Endothelial cell of umbilical vein (primary cell): ENCODE results near the gene HOMER1. TPM values are rescaled to one million over a fixed set of nuclear protein-coding genes. Genes with fewer than 3 reads are reported as not detected.

Source experiments
- BruUV-seq: library from RNA; stranded (reverse); fragments of 400-500 nt; replicated peaks from 2 replicates; lab custom pipeline; 2021; lab: Mats Ljungman, UMichigan
- CTCF ChIA-PET: fragments of 300-600, 350-600 bp; sonication (Branson Sonifier 250); formaldehyde crosslinking; loops from one replicate; lab custom pipeline; 2021; ENCODE audit warnings: antibody characterized with exemption, inconsistent platforms; lab: Charles Lee
- POLR2A ChIA-PET: fragments of 300-600, 350-600 bp; sonication (Branson Sonifier 250); formaldehyde crosslinking; loops from one replicate; lab custom pipeline; 2021; ENCODE audit warnings: antibody characterized with exemption, inconsistent platforms; lab: Charles Lee
- DNase-seq: peaks from one replicate; pipeline ENCODE4 v3.0.0-alpha.2; 2011; ENCODE audit warnings: low read depth, low spot score
- FAIRE-seq: peaks from 2 replicates; lab custom pipeline; 2011; peaks lifted over from hg19 to GRCh38; lab: Jason Lieb, UNC
- H2AFZ ChIP-seq: 2 replicates; pipeline ENCODE4 v1.6.0; 2012; ENCODE audit warnings: low read depth, low read length, control low read depth, inconsistent platforms
- H3K27ac ChIP-seq: 2 replicates; pipeline ENCODE4 v1.5.1; 2011; ENCODE audit warnings: low read depth, mild to moderate bottlenecking, control low read depth, low read length, moderate library complexity; ENCODE audit not compliant: insufficient read depth
- H3K27me3 ChIP-seq, 2 experiments: 2 replicates each; pipeline versions ENCODE4 v1.6.0 to v1.6.1; 2011; ENCODE audit warnings: low read length in 2 of 2, mixed read lengths in 1 of 2; ENCODE audit not compliant: control insufficient read depth in 2 of 2, insufficient read depth in 2 of 2
- H3K36me3 ChIP-seq, 2 experiments: 2 replicates in 1 of 2; 3 replicates in 1 of 2; pipeline ENCODE4 v1.5.1; 2011; ENCODE audit warnings: low read length in 2 of 2, mild to moderate bottlenecking in 1 of 2, moderate library complexity in 1 of 2; ENCODE audit not compliant: control insufficient read depth in 2 of 2, insufficient read depth in 2 of 2; ENCODE audit errors: extremely low read depth in 1 of 2
- H3K4me1 ChIP-seq: 3 replicates; pipeline ENCODE4 v1.5.1; 2011; ENCODE audit warnings: mild to moderate bottlenecking, low read length; ENCODE audit not compliant: control insufficient read depth, insufficient read depth; ENCODE audit errors: extremely low read depth
- H3K4me2 ChIP-seq: 2 replicates; pipeline ENCODE4 v1.6.1; 2011; ENCODE audit warnings: low read length, control low read depth, mixed read lengths; ENCODE audit not compliant: insufficient read depth
- H3K4me3 ChIP-seq, 3 experiments: fragments of 200-600 bp in 1 of 3; sonication (generic), shearing (Covaris generic) in 1 of 3; replicated peaks in 1 of 3; 2 replicates each; pipeline ENCODE4 v1.5.1; 2011 to 2016; ENCODE audit warnings: control low read depth in 3 of 3, low read length in 3 of 3, mild to moderate bottlenecking in 2 of 3, inconsistent platforms in 1 of 3, low read depth in 1 of 3, moderate library complexity in 1 of 3; ENCODE audit not compliant: insufficient read depth in 1 of 3
- H3K79me2 ChIP-seq: 2 replicates; pipeline ENCODE4 v1.6.0; 2012; ENCODE audit warnings: low read length, inconsistent platforms; ENCODE audit not compliant: control insufficient read depth, insufficient read depth
- H3K9ac ChIP-seq: replicated peaks from 2 replicates; pipeline ENCODE3; 2011; ENCODE audit warnings: low read length, control low read depth; ENCODE audit not compliant: insufficient read depth; ENCODE audit errors: extremely low read depth
- H3K9me1 ChIP-seq: replicated peaks from 3 replicates; pipeline ENCODE4 v1.6.0; 2011; ENCODE audit warnings: mild to moderate bottlenecking, low read length; ENCODE audit not compliant: control insufficient read depth, insufficient read depth; ENCODE audit errors: extremely low read depth
- H3K9me3 ChIP-seq: replicated peaks from 2 replicates; pipeline ENCODE4 v1.5.1; 2012; ENCODE audit warnings: low read length, inconsistent platforms; ENCODE audit not compliant: control insufficient read depth, insufficient read depth
- H4K20me1 ChIP-seq: replicated peaks from 2 replicates; pipeline ENCODE3; 2011; ENCODE audit warnings: mild to moderate bottlenecking, low read length; ENCODE audit not compliant: control insufficient read depth, insufficient read depth; ENCODE audit errors: extremely low read depth
- EZH2 ChIP-seq: IDR thresholded peaks from 2 replicates; pipeline ENCODE4 v1.6.1; 2012; ENCODE audit warnings: borderline replicate concordance, low read depth, mild to moderate bottlenecking, moderate library complexity, low read length, inconsistent platforms; ENCODE audit not compliant: severe bottlenecking
- FOS ChIP-seq: IDR thresholded peaks from 2 replicates; pipeline ENCODE4 v1.6.1; 2011; ENCODE audit warnings: mild to moderate bottlenecking, low read length, moderate library complexity, borderline replicate concordance; ENCODE audit not compliant: insufficient read depth
- GATA2 ChIP-seq: IDR thresholded peaks from 2 replicates; pipeline ENCODE4 v1.7.0; 2011; ENCODE audit warnings: low read depth, mild to moderate bottlenecking, moderate library complexity, mixed read lengths, low read length; ENCODE audit not compliant: insufficient read length, insufficient read depth
- JUN ChIP-seq: IDR thresholded peaks from 2 replicates; pipeline ENCODE4 v1.6.1; 2011; ENCODE audit warnings: borderline replicate concordance, low read depth; ENCODE audit not compliant: insufficient read length, insufficient read depth
- MYC ChIP-seq: IDR thresholded peaks from one replicate; pipeline ENCODE4 v1.6.1; 2011; ENCODE audit warnings: mild to moderate bottlenecking, low read depth, low read length
- POLR2A ChIP-seq: IDR thresholded peaks from 2 replicates; pipeline ENCODE4 v1.6.1; 2012; ENCODE audit warnings: low read depth, mild to moderate bottlenecking, control low read depth, low read length
- POLR2AphosphoS5 ChIP-seq: IDR thresholded peaks from 2 replicates; pipeline ENCODE4 v1.6.1; 2012; ENCODE audit warnings: low read depth, mild to moderate bottlenecking, control low read depth, low read length, moderate library complexity; ENCODE audit not compliant: insufficient read depth
- dilution Hi-C: fragments of 300-500 bp; cut with MboI; formaldehyde crosslinking; loops from one replicate; pipeline ENCODE4 v1.15.0; 2019; ENCODE audit warnings: low sequenced_read_pairs; ENCODE audit not compliant: extremely low pct_ligation_motif_present
- intact Hi-C: fragments of 100-400 bp; cut with micrococcal nuclease; formaldehyde crosslinking; loops from one replicate; pipeline ENCODE4 v1.10.0; 2022
- polyA plus RNA-seq, 4 experiments: library from polyadenylated mRNA; depleted of rRNA in 3 of 4; stranded (reverse) in 3 of 4; unstranded in 1 of 4; fragments of >200 nt; gene quantifications; 2 replicates each; pipeline versions ENCODE4 v1.2.1 to v1.2.3, GENCODE V29; 2011 to 2012; ENCODE audit warnings: missing spikeins in 1 of 4
- total RNA-seq: library from RNA; stranded (reverse); gene quantifications from 2 replicates; pipeline ENCODE4 v1.2.3, GENCODE V29; 2021
- TF ChIP-seq, protein P1 (sequence below), 2 donors: IDR thresholded peaks; 1 replicate in 1 of 2; 2 replicates in 1 of 2; pipeline ENCODE4 v1.5.1; 2011; ENCODE audit warnings: low read length in 2 of 2, mild to moderate bottlenecking in 2 of 2, moderate library complexity in 2 of 2, control low read depth in 1 of 2, inconsistent platforms in 1 of 2, low read depth in 1 of 2; ENCODE audit not compliant: insufficient read depth in 1 of 2; ENCODE audit errors: extremely low read depth in 1 of 2
- TF ChIP-seq, protein P2 (sequence below): IDR thresholded peaks from 2 replicates; pipeline ENCODE4 v1.6.1; 2011; ENCODE audit not compliant: insufficient read depth, insufficient read length

The HOMER1 gene
- total and polyA plus RNA-seq, 2 donors (not counting 3 experiments of a cell fraction or from before 2014, with no cell fraction given), result 0.57 to 3.9 TPM

DNA sequence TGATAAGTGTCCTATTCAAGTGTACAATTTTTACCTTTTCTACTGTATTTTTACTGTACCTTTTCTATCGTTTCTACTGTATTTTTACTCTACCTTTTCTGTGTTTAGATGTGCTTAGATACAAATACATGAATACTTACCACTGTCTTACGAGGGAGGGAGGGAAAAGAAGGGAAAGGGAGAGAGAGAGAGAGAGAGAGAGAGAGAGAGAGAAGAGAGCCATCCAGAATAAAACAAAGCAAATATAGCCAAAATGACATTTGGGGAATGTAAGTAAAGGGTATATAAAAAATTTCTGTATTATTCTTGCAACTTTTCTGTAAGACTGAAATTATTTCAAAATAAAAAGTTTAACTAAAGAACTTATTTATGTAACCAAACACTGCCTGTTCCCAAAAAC is 121.2 kb downstream of the HOMER1 start:
- no peak overlapping the region for H3K4me2 ChIP-seq
- no peaks in the 10 kb centered on the region for H3K36me3 ChIP-seq
- H3K9me1 ChIP-seq, result no peaks in the 10 kb centered on the region
- TF ChIP-seq JUN, result no peak
- TF ChIP-seq POLR2A, result no peak
- no peak for TF ChIP-seq MYC
- TF ChIP-seq POLR2AphosphoS5, result no peak
- no peak for TF ChIP-seq GATA2
- TF ChIP-seq, protein P1, sequence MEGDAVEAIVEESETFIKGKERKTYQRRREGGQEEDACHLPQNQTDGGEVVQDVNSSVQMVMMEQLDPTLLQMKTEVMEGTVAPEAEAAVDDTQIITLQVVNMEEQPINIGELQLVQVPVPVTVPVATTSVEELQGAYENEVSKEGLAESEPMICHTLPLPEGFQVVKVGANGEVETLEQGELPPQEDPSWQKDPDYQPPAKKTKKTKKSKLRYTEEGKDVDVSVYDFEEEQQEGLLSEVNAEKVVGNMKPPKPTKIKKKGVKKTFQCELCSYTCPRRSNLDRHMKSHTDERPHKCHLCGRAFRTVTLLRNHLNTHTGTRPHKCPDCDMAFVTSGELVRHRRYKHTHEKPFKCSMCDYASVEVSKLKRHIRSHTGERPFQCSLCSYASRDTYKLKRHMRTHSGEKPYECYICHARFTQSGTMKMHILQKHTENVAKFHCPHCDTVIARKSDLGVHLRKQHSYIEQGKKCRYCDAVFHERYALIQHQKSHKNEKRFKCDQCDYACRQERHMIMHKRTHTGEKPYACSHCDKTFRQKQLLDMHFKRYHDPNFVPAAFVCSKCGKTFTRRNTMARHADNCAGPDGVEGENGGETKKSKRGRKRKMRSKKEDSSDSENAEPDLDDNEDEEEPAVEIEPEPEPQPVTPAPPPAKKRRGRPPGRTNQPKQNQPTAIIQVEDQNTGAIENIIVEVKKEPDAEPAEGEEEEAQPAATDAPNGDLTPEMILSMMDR (IDR thresholded peaks at IDR 0.05; ENCODE audit: extremely low read depth in 1 of 2, insufficient read depth in 1 of 2, low read depth in 1 of 2, low read length in 2 of 2), result no peak
- TF ChIP-seq FOS, result no peak
- TF ChIP-seq, protein P2, sequence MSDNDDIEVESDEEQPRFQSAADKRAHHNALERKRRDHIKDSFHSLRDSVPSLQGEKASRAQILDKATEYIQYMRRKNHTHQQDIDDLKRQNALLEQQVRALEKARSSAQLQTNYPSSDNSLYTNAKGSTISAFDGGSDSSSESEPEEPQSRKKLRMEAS, result no peak
- no peak for TF ChIP-seq EZH2
- ChIA-PET POLR2A (interaction anchor here (0.7 kb wide), 1 partner anchor 177 kb away, joined by 4 read pairs; no protein-coding TSS in a partner anchor), CTCF (interaction anchor here (1.2 kb wide), 1 partner anchor 8 kb away, joined by 3 read pairs; no protein-coding TSS in a partner anchor)
- no peaks in the 10 kb centered on the region for H3K27me3 ChIP-seq
- H2AFZ ChIP-seq, result no peak overlapping the region
- H3K9ac ChIP-seq, result no peak overlapping the region
- intact Hi-C loops (no loop called here), dilution Hi-C loops (no loop called here)
- no peaks in the 10 kb centered on the region for H4K20me1 ChIP-seq
- no peak overlapping the region for H3K4me3 ChIP-seq
- FAIRE-seq (no peak), DNase-seq (no peak)
- BruUV-seq, result no TSS peak
- no peak overlapping the region for H3K27ac ChIP-seq
- H3K79me2 ChIP-seq, result no peaks in the 10 kb centered on the region
- H3K9me3 ChIP-seq, result no peaks in the 10 kb centered on the region
- no peaks in the 10 kb centered on the region for H3K4me1 ChIP-seq
